B cell (primary cell): ENCODE measurements around the gene BTF3. TPM values are rescaled to one million over a fixed set of nuclear protein-coding genes. Genes with fewer than 3 reads are reported as not detected.

Experiments
- ATAC-seq: fragments of 200-7000 bp; cut with Tn5 transposase; one replicate; pipeline ENCODE4 v1.10.0; 2021; ENCODE audit warnings: low read depth, mild to moderate bottlenecking, moderate number of reproducible peaks, moderate library complexity
- CTCF ChIA-PET: fragments of 350-600 bp; sonication (Branson Sonifier 250); formaldehyde crosslinking; loops from one replicate; lab custom pipeline; 2021; ENCODE audit warnings: antibody characterized with exemption, inconsistent platforms; lab: Charles Lee
- POLR2A ChIA-PET: fragments of 350-600 bp; sonication (Branson Sonifier 250); formaldehyde crosslinking; loops from one replicate; lab custom pipeline; 2021; ENCODE audit warnings: antibody characterized with exemption; lab: Charles Lee
- DNase-seq: peaks from one replicate; pipeline ENCODE4 v3.0.0; 2013
- H2AFZ ChIP-seq: 2 replicates; pipeline ENCODE4 v1.6.1; 2012; ENCODE audit warnings: mild to moderate bottlenecking, low read depth, low read length; ENCODE audit not compliant: insufficient read depth, poor library complexity, severe bottlenecking
- H3K27ac ChIP-seq, 2 donors: 1 replicate in 1 of 2; 2 replicates in 1 of 2; pipeline ENCODE4 v1.5.1; 2012 to 2013; ENCODE audit warnings: low read length in 2 of 2, mild to moderate bottlenecking in 2 of 2, moderate library complexity in 1 of 2
- H3K27me3 ChIP-seq, 4 experiments: fragments of 200-600 bp in 1 of 4; sonication (generic) in 1 of 4; replicated peaks in 1 of 4; 1 replicate in 2 of 4; 2 replicates in 2 of 4; pipeline versions ENCODE4 v1.6.1 to v1.7.0; 2013 to 2016; ENCODE audit warnings: low read length in 3 of 4, mild to moderate bottlenecking in 2 of 4, mixed read lengths in 1 of 4, moderate library complexity in 1 of 4; ENCODE audit not compliant: insufficient read depth in 4 of 4, control insufficient read depth in 3 of 4; ENCODE audit errors: control extremely low read depth in 1 of 4
- H3K36me3 ChIP-seq, 2 experiments: replicated peaks in 1 of 2; 1 replicate in 1 of 2; 2 replicates in 1 of 2; pipeline versions ENCODE4 v1.6.1 to v1.7.1; 2013; ENCODE audit warnings: low read length in 1 of 2; ENCODE audit not compliant: insufficient read depth in 2 of 2, control insufficient read depth in 1 of 2; ENCODE audit errors: control extremely low read depth in 1 of 2, extremely low read depth in 1 of 2
- H3K4me1 ChIP-seq, 2 donors: fragments of 200-600 bp in 1 of 2; sonication (generic) in 1 of 2; 1 replicate in 1 of 2; 2 replicates in 1 of 2; pipeline versions ENCODE4 v1.5.1 to v1.6.1; 2013 to 2017; ENCODE audit warnings: low read length in 2 of 2; ENCODE audit not compliant: control insufficient read depth in 2 of 2, insufficient read depth in 2 of 2
- H3K4me2 ChIP-seq: replicated peaks from 2 replicates; pipeline ENCODE3; 2012; ENCODE audit warnings: mild to moderate bottlenecking, low read depth, low read length; ENCODE audit not compliant: poor library complexity, severe bottlenecking
- H3K4me3 ChIP-seq, 5 experiments: fragments of 200-600 bp in 1 of 5; sonication (generic) in 1 of 5; 1 replicate in 3 of 5; 2 replicates in 2 of 5; pipeline versions ENCODE4 v1.5.1 to v1.7.0; 2011 to 2016; ENCODE audit warnings: low read length in 4 of 5, mild to moderate bottlenecking in 4 of 5, low read depth in 2 of 5, control low read depth in 1 of 5, moderate library complexity in 1 of 5; ENCODE audit not compliant: insufficient read depth in 1 of 5; ENCODE audit errors: control extremely low read depth in 1 of 5, extremely low read depth in 1 of 5
- H3K79me2 ChIP-seq: fragments of 200-600 bp; sonication (generic); one replicate; pipeline ENCODE4 v1.6.0; 2016; ENCODE audit warnings: low read length; ENCODE audit not compliant: control insufficient read depth, insufficient read depth
- H3K9ac ChIP-seq: fragments of 200-600 bp; sonication (generic); 2 replicates; pipeline ENCODE4 v1.6.1; 2017; ENCODE audit warnings: mild to moderate bottlenecking, low read length, moderate library complexity
- H3K9me3 ChIP-seq, 3 donors: one replicate each; pipeline versions ENCODE4 v1.6.1 to v1.7.1; 2013; ENCODE audit warnings: low read length in 2 of 3; ENCODE audit not compliant: control insufficient read depth in 2 of 3, insufficient read depth in 1 of 3; ENCODE audit errors: control extremely low read depth in 1 of 3
- H4K20me1 ChIP-seq: 2 replicates; pipeline ENCODE4 v1.6.0; 2012; ENCODE audit warnings: mild to moderate bottlenecking, low read length; ENCODE audit not compliant: insufficient read depth, control insufficient read depth, poor library complexity, severe bottlenecking
- H3K27ac Mint-ChIP-seq: one replicate; pipeline ENCODE4 v1.8.0; 2021; ENCODE audit warnings: mixed read lengths
- H3K27me3 Mint-ChIP-seq: one replicate; pipeline ENCODE4 v1.8.0; 2021; ENCODE audit warnings: mixed read lengths
- H3K4me1 Mint-ChIP-seq: one replicate; pipeline ENCODE4 v1.8.0; 2021; ENCODE audit warnings: mixed read lengths
- H3K4me3 Mint-ChIP-seq: one replicate; pipeline ENCODE4 v1.8.0; 2021; ENCODE audit warnings: mixed read lengths
- H3K9me3 Mint-ChIP-seq: one replicate; pipeline ENCODE4 v1.8.0; 2022; ENCODE audit warnings: mixed read lengths; ENCODE audit not compliant: insufficient read depth
- EZH2 ChIP-seq: IDR thresholded peaks from 2 replicates; pipeline ENCODE4 v1.6.1; 2012; ENCODE audit warnings: borderline replicate concordance, low read depth, mild to moderate bottlenecking, moderate library complexity, low read length; ENCODE audit not compliant: insufficient read depth, poor library complexity, severe bottlenecking
- WGBS: methylation state at CpG from one replicate; pipeline ENCODE4 v1.1.5; 2013; ENCODE audit warnings: missing lambda C conversion rate; ENCODE audit not compliant: insufficient coverage; 5-methylcytosine and 5-hydroxymethylcytosine counted together
- intact Hi-C: fragments of 100-400 bp; cut with micrococcal nuclease; formaldehyde crosslinking; loops from one replicate; pipeline ENCODE4 v1.10.0; 2022
- polyA plus RNA-seq: library from polyadenylated mRNA; depleted of rRNA; stranded (reverse); fragments of >200 nt; gene quantifications from 2 replicates; pipeline ENCODE4 v1.2.3, GENCODE V29; 2012
- total RNA-seq, 2 donors: library from RNA; stranded (reverse); fragments of 120-200 nt in 1 of 2; gene quantifications; 1 replicate in 1 of 2; 2 replicates in 1 of 2; pipeline versions ENCODE4 v1.2.3 to v1.2.4, GENCODE V29; 2013 to 2022
- TF ChIP-seq, protein P1 (sequence below): fragments of 200-600 bp; IDR thresholded peaks from one replicate; pipeline ENCODE4 v1.8.0; 2022; ENCODE audit warnings: antibody characterized with exemption, mild to moderate bottlenecking

The BTF3 gene
- total and polyA plus RNA-seq, 2 donors (not counting 1 experiment from before 2014, with no cell fraction given): 309 to 466 TPM

- H3K27ac Mint-ChIP-seq: no peak overlapping the region
- no peak overlapping the region for H3K4me3 Mint-ChIP-seq
- Histone ChIP-seq H3K9ac (no peak overlapping the region), H3K4me1 (no peaks in the 10 kb centered on the region), H3K9me3 (peaks cover 0 to 3% (median 0%) of the 10 kb centered on the region in 3 donors), H3K36me3 (no peaks in the 10 kb centered on the region), H2AFZ (no peak overlapping the region), H3K4me3 (no peak overlapping the region), H3K27me3 (peaks cover 0 to 14% (median 7%) of the 10 kb centered on the region in 4 experiments), H3K27ac (no peak overlapping the region), H3K79me2 (no peaks in the 10 kb centered on the region), H3K4me2 (no peak overlapping the region), H4K20me1 (no peaks in the 10 kb centered on the region)
- TF ChIP-seq, protein P1, sequence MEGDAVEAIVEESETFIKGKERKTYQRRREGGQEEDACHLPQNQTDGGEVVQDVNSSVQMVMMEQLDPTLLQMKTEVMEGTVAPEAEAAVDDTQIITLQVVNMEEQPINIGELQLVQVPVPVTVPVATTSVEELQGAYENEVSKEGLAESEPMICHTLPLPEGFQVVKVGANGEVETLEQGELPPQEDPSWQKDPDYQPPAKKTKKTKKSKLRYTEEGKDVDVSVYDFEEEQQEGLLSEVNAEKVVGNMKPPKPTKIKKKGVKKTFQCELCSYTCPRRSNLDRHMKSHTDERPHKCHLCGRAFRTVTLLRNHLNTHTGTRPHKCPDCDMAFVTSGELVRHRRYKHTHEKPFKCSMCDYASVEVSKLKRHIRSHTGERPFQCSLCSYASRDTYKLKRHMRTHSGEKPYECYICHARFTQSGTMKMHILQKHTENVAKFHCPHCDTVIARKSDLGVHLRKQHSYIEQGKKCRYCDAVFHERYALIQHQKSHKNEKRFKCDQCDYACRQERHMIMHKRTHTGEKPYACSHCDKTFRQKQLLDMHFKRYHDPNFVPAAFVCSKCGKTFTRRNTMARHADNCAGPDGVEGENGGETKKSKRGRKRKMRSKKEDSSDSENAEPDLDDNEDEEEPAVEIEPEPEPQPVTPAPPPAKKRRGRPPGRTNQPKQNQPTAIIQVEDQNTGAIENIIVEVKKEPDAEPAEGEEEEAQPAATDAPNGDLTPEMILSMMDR: no peak
- no peak for TF ChIP-seq EZH2
- ChIA-PET POLR2A (no interaction called here), CTCF (no interaction called here)
- no peaks in the 10 kb centered on the region for H3K4me1 Mint-ChIP-seq
- ATAC-seq (no peak), DNase-seq (no peak)
- peaks cover 2% of the 10 kb centered on the region for H3K9me3 Mint-ChIP-seq
- intact Hi-C loops: no loop called here
- WGBS: 0% methylated on average over 1 of the region's 3 CpGs
- H3K27me3 Mint-ChIP-seq: peaks cover 32% of the 10 kb centered on the region
Observed at GRCh38 chr5:73472116-73472515, 26.1 kb upstream of the BTF3 start.

GRCh38 chr5:73480500-73480899 is 17.7 kb upstream of the BTF3 start:
- Histone ChIP-seq H3K4me2 (no peak overlapping the region), H3K9me3 (no peaks in the 10 kb centered on the region), H3K27me3 (peaks cover 0 to 11% (median 6%) of the 10 kb centered on the region in 4 experiments), H2AFZ (no peak overlapping the region), H3K27ac (no peak overlapping the region), H3K4me1 (no peaks in the 10 kb centered on the region), H3K36me3 (no peaks in the 10 kb centered on the region), H3K4me3 (no peak overlapping the region), H3K79me2 (no peaks in the 10 kb centered on the region), H4K20me1 (no peaks in the 10 kb centered on the region), H3K9ac (no peak overlapping the region)
- H3K9me3 Mint-ChIP-seq: no peaks in the 10 kb centered on the region
- no peak for DNase-seq
- no CpG with 5 or more reads among the region's 1 CpG for WGBS
- no peaks in the 10 kb centered on the region for H3K4me1 Mint-ChIP-seq
- ChIA-PET CTCF (no interaction called here), POLR2A (no interaction called here)
- TF ChIP-seq, protein P1: no peak
- no peak for TF ChIP-seq EZH2
- ATAC-seq: no peak
- H3K27me3 Mint-ChIP-seq: peaks cover 33% of the 10 kb centered on the region
- H3K4me3 Mint-ChIP-seq: no peak overlapping the region
- intact Hi-C loops: no loop called here
- H3K27ac Mint-ChIP-seq: no peak overlapping the region
